ENCODE results near the gene CCR4. TPM values are rescaled to one million over a fixed set of nuclear protein-coding genes. Genes with fewer than 3 reads are reported as not detected.

Gene CCR4
- total and polyA plus RNA-seq, 4 donors: 0.04 to 2.9 (median 0.87) TPM

GRCh38 chr3:32946973-32947788 is 4.3 kb upstream of the CCR4 start:
- DNase-seq: no peak
- H3K27me3 ChIP-seq (ENCODE audit: control insufficient read depth in 3 of 3, insufficient read depth in 3 of 3, low read length in 2 of 3): no peaks in the 10 kb centered on the region
- no peak overlapping the region for H3K9ac ChIP-seq (ENCODE audit: insufficient read depth in 1 of 2, low read length in 2 of 2)
- no peaks in the 10 kb centered on the region for H3K9me3 ChIP-seq (ENCODE audit: control insufficient read depth in 4 of 4, insufficient read depth in 3 of 4, low read length in 3 of 4)
- ATAC-seq (ENCODE audit: insufficient read depth, low FRiP score): no peak
- no peak for TF ChIP-seq CTCF (IDR thresholded peaks at IDR 0.05; ENCODE audit: control extremely low read depth, extremely low read depth)
- no peak overlapping the region for H3K27ac ChIP-seq (ENCODE audit: low read depth in 1 of 2, low read length in 1 of 2)
- peaks cover 0 to 4% (median 0%) of the 10 kb centered on the region in 5 donors for H3K4me1 ChIP-seq (ENCODE audit: control insufficient read depth in 5 of 5, insufficient read depth in 5 of 5, low read length in 5 of 5)
- H3K36me3 ChIP-seq (ENCODE audit: control insufficient read depth in 4 of 4, insufficient read depth in 4 of 4, low read length in 4 of 4): no peaks in the 10 kb centered on the region
- WGBS, 2 donors: 71 to 74% methylated on average over 5 of the region's 5 CpGs
- no peak overlapping the region for H3K4me3 ChIP-seq

- Histone ChIP-seq H3K36me3 (ENCODE audit: control insufficient read depth in 4 of 4, insufficient read depth in 4 of 4, low read length in 4 of 4) (no peaks in the 10 kb centered on the region), H3K4me1 (ENCODE audit: control insufficient read depth in 5 of 5, insufficient read depth in 5 of 5, low read length in 5 of 5) (peaks cover 0 to 4% (median 0%) of the 10 kb centered on the region in 5 donors), H3K4me3 (no peak overlapping the region), H3K9ac (ENCODE audit: insufficient read depth in 1 of 2, low read length in 2 of 2) (no peak overlapping the region), H3K27me3 (ENCODE audit: control insufficient read depth in 3 of 3, insufficient read depth in 3 of 3, low read length in 2 of 3) (no peaks in the 10 kb centered on the region), H3K9me3 (ENCODE audit: control insufficient read depth in 4 of 4, insufficient read depth in 3 of 4, low read length in 3 of 4) (no peaks in the 10 kb centered on the region), H3K27ac (ENCODE audit: low read depth in 1 of 2, low read length in 1 of 2) (no peak overlapping the region)
- 34 to 39% methylated on average over 7 of the region's 7 CpGs for WGBS, 2 donors
- ATAC-seq (ENCODE audit: insufficient read depth, low FRiP score) (peak; percentile 91), DNase-seq (peak; percentile 82 to 90 (median 86))
- peak; percentile 88 for TF ChIP-seq CTCF (IDR thresholded peaks at IDR 0.05; ENCODE audit: control extremely low read depth, extremely low read depth)
These were observed 3.6 kb upstream of the CCR4 start for GRCh38 chr3:32947789-32948238.

- no peak for ATAC-seq (ENCODE audit: insufficient read depth, low FRiP score)
- H3K4me3 ChIP-seq: no peak overlapping the region
- no peak overlapping the region for H3K27ac ChIP-seq (ENCODE audit: low read depth in 1 of 2, low read length in 1 of 2)
- peak in 1 of 3 donors; percentile 32 for DNase-seq
- H3K27me3 ChIP-seq (ENCODE audit: control insufficient read depth in 3 of 3, insufficient read depth in 3 of 3, low read length in 2 of 3): no peaks in the 10 kb centered on the region
- H3K4me1 ChIP-seq (ENCODE audit: control insufficient read depth in 5 of 5, insufficient read depth in 5 of 5, low read length in 5 of 5): peaks cover 0 to 4% (median 0%) of the 10 kb centered on the region in 5 donors
- H3K9me3 ChIP-seq (ENCODE audit: control insufficient read depth in 4 of 4, insufficient read depth in 3 of 4, low read length in 3 of 4): no peaks in the 10 kb centered on the region
- H3K9ac ChIP-seq (ENCODE audit: insufficient read depth in 1 of 2, low read length in 2 of 2): no peak overlapping the region
- H3K36me3 ChIP-seq (ENCODE audit: control insufficient read depth in 4 of 4, insufficient read depth in 4 of 4, low read length in 4 of 4): no peaks in the 10 kb centered on the region
- no peak for TF ChIP-seq CTCF (IDR thresholded peaks at IDR 0.05; ENCODE audit: control extremely low read depth, extremely low read depth)
- 87 to 89% methylated on average over 10 of the region's 10 CpGs for WGBS, 2 donors
These were observed 2.6 kb upstream of the CCR4 start for GRCh38 chr3:32948625-32949445.
